HG02759 (cell line): ENCODE data around the gene IPO7.
"Not testable (repeated sequence)": the region's sequence is repeated elsewhere in the genome, so short reads cannot be mapped to it uniquely, and the experiment has no call there.

ENCODE experiments used
- ATAC-seq: cut with Tn5 transposase; IDR thresholded peaks from one replicate; pipeline ENCODE4 v1.9.1; 2021; ENCODE audit warnings: mild to moderate bottlenecking, moderate library complexity; ENCODE audit not compliant: unreplicated experiment

Gene IPO7

GRCh38 chr11:9397746-9398680 lies 13.6 kb downstream of the IPO7 start:
- no peak for ATAC-seq

- ATAC-seq = no peak
Measured at GRCh38 chr11:9399466-9399865, 15.0 kb downstream of the IPO7 start.

DNA sequence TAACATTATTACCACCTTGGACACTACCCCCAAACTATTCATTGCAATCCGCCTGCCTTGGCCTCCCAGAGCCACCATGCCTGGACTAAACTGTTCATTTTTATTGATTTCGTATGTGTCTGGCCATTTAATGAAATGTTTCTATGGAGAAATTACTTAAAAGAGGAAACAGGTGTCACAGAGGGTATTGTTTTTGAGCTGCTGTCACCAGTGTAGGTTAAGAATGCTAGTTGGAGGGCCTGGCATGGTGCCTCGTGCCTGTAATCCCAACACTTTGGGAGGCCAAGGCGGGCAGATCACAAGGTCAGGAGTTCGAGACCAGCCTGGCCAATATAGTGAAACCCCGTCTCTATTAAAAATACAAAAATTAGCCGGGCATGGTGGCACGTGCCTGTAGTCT lies 17.4 kb downstream of the IPO7 start:
- not testable (repeated sequence) for ATAC-seq

DNA sequence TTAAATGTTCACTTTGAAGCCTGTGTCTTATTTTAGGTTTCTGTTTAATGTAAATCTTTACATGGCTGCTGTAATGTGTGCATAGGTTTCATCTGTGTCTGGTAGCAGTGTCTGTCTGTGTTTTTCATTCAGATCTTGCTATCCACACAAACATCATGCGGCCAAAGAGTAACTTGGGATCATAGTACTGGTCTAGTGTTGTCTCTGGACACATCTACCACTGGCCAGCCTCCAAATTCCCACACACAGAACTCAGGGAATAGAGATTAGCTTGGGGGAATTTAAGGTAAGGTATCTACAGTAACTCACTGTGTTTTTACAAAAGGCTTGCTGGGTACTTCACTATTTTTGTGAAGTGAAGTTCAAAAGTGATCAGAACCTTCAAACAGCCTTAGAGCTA lies 44.3 kb downstream of the IPO7 start:
- ATAC-seq = no peak

- no peak for ATAC-seq
Measured at GRCh38 chr11:9438611-9439010, 54.2 kb downstream of the IPO7 start.

- ATAC-seq = no peak
Measured at GRCh38 chr11:9446230-9446629, 61.8 kb downstream of the IPO7 start.

- ATAC-seq = no peak
Measured at GRCh38 chr11:9448576-9449352, 64.3 kb downstream of the IPO7 start.

DNA sequence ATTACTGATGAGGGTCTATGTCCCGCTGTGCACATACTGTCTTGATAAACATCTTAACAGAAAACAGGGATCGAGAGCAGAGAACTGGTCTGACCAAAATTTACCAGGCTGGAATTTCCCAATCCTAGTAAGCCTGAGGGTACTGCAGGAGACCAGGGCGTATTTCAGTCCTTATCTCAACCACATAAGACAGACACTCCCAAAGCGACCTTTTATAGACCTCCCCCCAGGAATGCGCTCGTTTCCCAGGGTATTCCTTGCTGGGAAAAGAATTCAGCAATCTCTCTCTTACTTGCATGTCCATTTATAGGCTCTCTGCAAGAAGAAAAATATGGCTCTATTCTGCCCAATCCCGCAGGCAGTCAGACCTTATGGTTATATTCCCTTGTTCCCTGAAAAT lies 67.6 kb downstream of the IPO7 start:
- not testable (repeated sequence) for ATAC-seq

- ATAC-seq = no peak
Measured at GRCh38 chr11:9455722-9456121, 71.3 kb downstream of the IPO7 start.

DNA sequence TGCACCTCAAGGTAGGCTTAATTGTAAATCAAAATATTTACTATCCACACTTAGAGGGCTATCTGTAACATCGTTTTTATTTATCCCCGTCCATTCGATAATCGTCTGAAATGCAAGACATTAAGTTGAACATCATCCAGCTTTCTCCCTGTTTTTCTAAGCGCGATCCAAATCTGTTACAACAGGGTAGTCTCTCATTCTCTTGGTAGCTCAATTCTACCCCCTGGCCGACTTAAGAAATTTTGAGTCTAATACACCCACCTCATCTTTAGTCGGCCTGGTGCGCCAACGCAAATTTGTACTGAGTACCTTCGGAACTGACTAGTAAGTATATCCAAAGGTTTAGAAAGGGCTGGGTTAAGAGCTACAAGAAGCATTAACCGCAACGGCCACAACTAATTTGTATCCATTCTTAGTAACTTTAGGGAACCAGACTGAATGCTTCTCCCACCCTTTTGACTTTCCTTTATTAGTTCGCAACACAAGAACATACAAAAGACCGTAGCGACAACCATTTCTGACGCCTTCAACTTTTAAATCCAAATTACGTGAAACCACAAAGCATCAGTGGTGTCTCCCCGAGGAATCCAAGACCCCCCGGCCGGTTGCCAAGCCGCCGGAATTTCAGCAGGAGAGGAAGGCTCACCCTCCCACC lies 75.3 kb downstream of the IPO7 start:
- no peak for ATAC-seq

DNA sequence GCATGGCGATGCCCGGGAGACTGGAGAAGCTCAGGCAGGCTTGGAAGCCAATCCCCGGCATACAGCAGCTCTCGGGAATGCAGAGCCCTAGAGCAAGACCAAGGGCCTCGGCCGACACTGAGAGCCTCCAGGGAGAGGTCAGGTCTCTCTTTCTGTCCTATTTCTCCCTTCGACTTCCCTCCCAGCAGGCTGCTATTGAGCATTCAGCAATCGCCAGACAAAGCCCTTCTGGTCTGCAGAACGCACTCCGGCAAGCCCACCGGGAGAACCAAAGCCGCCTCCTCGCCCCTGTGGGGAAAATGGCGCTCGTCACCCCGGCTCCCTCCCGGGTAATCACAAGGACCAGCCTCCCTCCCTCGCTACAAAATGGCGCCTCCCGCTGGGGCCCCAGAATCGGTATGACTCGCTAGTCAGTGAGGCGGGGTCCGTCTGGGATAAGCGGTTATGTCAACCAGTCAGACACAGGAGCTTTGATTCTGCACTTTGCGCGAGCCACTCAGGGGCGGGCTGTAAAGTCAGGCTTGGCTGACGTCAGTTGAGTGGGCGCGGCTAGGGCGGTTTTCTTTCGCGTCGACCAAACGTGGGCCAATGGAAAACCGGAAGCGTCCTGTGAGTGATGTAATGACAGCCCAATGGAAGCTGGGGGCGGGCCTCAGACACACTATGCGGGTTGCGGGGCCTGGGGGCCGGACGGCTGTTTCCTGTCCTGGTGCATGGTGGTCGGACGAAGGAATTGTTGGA lies 76.0 kb downstream of the IPO7 start, which contains the start of gene ZNF143:
Gene ZNF143 (plus strand): TSS at position 691 of the 741 bp plus-strand sequence. CDS start 10,297 bp downstream, outside the sequence.
- ATAC-seq = peak; percentile 86

- peak; percentile 57 for ATAC-seq
Measured at GRCh38 chr11:9461063-9461759, 76.8 kb downstream of the IPO7 start.

GRCh38 chr11:9461760-9462134 lies 77.3 kb downstream of the IPO7 start:
- ATAC-seq = no peak

- ATAC-seq = no peak
Measured at GRCh38 chr11:9462172-9462799, 77.8 kb downstream of the IPO7 start.

GRCh38 chr11:9462806-9463537 lies 78.5 kb downstream of the IPO7 start:
- no peak for ATAC-seq

- no peak for ATAC-seq
Measured at GRCh38 chr11:9470765-9471164, 86.3 kb downstream of the IPO7 start.

DNA sequence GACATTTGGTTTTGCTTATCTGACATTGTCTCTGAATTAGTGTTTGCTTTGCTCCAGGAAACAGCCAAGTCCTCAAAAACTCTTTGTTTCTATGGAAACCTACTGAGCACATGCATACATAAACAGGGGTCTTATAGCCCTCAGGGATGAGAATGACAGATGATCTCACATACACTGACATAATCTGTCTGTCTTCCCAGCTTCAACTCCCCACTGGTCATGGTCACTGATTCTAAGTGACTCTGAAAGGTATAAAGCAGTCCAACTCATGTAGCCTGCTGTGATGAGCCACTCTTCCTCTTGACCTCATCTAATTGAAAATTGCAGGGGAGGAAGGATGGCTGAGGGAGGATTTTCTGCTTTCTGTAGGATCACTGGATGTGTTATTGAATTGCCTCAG lies 89.0 kb downstream of the IPO7 start:
- no peak for ATAC-seq

DNA sequence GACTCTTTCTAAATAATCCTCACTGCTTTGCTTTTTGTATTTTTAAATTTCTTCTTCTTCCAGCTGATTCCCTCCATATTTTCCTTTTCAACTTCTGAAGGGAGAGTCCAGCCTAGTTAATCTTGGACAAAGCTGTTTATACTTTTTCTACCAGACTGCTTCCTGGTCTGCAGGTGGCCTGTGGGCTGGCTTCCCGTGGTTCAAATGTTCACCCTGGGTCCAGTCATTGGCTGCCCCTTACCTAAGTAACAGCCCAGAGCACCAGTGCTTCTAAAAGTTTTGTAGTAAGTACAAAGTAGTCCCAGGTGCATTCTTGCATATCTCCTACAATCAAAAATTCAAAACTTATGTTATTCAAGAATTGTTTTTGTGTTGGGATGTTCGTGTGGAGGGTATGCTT lies 95.4 kb downstream of the IPO7 start:
- ATAC-seq = no peak
